ENCODE results near the gene ACKR1. TPM values are rescaled to one million over a fixed set of nuclear protein-coding genes. Genes with fewer than 3 reads are reported as not detected.

ACKR1 gene
- total RNA-seq, 1 donor from 2014 or later, result not detected

DNA sequence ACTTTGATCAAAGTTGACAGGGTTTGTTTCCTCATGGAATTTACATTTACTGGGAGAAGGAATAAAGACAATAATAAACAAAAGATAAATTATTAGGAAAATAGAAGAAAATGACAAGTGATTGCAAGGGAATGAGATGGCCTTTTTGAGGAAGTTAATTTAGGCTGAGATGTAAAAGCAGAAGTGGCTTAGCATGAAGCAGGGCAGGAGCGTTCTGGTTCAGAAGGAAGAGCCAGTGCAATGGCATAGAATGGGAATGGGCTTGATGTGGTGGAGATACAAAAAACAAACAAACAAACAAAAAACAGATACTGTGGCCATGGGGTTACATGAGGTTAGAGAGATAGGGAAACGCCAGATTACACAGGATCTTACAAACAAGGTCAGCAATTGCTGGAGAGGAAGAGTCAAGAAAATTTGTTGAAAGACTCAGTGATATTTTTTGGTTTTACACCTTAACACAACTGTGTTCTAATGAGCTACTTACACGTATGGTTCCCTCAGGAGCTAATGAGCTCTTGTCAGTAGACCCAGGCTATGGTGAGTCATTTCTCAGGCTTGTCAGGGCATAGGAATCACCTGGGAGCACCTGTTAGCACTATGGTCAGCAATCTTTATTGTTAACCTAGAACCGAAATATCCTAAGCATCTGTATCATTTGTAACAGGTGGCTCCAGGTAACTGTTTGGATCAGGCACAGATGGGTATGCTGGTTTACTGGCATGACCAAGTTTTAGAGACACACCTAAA lies 42.0 kb upstream of the ACKR1 start:
- H3K4me1 ChIP-seq, result no peaks in the 10 kb centered on the region
- no peak overlapping the region for H3K4me2 ChIP-seq
- peaks cover 24% of the 10 kb centered on the region for H3K4me1 Mint-ChIP-seq
- H3F3A ChIP-seq (ENCODE audit: low read depth), result no peaks in the 10 kb centered on the region
- H3K4me3 Mint-ChIP-seq, result no peak overlapping the region
- no peak for DNase-seq (ENCODE audit: low spot score)
- H3K27me3 ChIP-seq, result no peaks in the 10 kb centered on the region
- no peak overlapping the region for H3K4me3 ChIP-seq
- TF ChIP-seq EZH2 (IDR thresholded peaks at IDR 0.05) (no peak), EZH2phosphoT487 (IDR thresholded peaks at IDR 0.05) (no peak)
- TF ChIP-seq, protein P1, sequence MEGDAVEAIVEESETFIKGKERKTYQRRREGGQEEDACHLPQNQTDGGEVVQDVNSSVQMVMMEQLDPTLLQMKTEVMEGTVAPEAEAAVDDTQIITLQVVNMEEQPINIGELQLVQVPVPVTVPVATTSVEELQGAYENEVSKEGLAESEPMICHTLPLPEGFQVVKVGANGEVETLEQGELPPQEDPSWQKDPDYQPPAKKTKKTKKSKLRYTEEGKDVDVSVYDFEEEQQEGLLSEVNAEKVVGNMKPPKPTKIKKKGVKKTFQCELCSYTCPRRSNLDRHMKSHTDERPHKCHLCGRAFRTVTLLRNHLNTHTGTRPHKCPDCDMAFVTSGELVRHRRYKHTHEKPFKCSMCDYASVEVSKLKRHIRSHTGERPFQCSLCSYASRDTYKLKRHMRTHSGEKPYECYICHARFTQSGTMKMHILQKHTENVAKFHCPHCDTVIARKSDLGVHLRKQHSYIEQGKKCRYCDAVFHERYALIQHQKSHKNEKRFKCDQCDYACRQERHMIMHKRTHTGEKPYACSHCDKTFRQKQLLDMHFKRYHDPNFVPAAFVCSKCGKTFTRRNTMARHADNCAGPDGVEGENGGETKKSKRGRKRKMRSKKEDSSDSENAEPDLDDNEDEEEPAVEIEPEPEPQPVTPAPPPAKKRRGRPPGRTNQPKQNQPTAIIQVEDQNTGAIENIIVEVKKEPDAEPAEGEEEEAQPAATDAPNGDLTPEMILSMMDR (IDR thresholded peaks at IDR 0.05), result no peak
- H3K27me3 Mint-ChIP-seq (ENCODE audit: insufficient read depth, low read depth), result peaks cover 3% of the 10 kb centered on the region
- no peak overlapping the region for H2AFZ ChIP-seq (replicated peaks)
- no peaks in the 10 kb centered on the region for H3K36me3 ChIP-seq
- no peak overlapping the region for H3K9ac ChIP-seq
- H3K9me3 Mint-ChIP-seq, result no peaks in the 10 kb centered on the region
- H3K36me3 Mint-ChIP-seq, result no peaks in the 10 kb centered on the region
- no peaks in the 10 kb centered on the region for H3K79me2 ChIP-seq (ENCODE audit: low read depth)
- no peak overlapping the region for H3K27ac Mint-ChIP-seq
- peaks cover 12% of the 10 kb centered on the region for H4K20me1 ChIP-seq (ENCODE audit: low read depth)
- H3K27ac ChIP-seq, result no peak overlapping the region
- H3K9me3 ChIP-seq (ENCODE audit: low read depth), result no peaks in the 10 kb centered on the region

DNA sequence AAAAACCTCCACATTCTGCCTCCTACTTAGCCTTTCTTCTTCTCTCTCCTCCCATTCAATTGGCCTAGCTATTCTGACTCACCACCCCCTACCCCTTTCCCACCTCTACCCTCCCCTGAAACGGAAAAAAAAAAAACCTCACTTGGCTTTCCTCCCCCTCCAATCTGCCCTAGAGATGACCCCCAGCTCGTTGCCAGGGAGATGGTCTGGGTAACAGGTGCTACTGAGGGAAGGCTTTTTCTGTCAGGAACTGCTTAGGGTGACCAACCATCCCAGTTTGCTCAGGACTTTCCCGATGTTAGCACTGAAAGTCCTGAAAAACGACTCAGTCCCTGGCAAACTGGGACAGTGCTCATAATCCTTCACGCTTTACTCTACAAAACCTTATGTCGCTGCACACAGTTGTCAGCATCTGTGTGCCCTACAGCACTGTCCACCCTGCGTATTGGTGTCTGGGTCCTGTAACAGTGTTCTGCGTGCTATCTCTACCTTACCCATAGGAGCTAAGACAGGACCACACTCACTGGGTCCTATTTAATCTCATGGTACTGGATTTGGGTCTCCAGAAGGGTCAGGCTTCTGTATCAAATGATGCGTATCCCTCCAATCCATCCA lies 41.0 kb upstream of the ACKR1 start:
- Histone ChIP-seq H2AFZ (replicated peaks) (no peak overlapping the region), H3K9me3 (ENCODE audit: low read depth) (no peaks in the 10 kb centered on the region), H3K79me2 (ENCODE audit: low read depth) (no peaks in the 10 kb centered on the region), H3K4me2 (no peak overlapping the region), H3K36me3 (no peaks in the 10 kb centered on the region), H4K20me1 (ENCODE audit: low read depth) (peaks cover 12% of the 10 kb centered on the region), H3K27me3 (no peaks in the 10 kb centered on the region), H3K27ac (no peak overlapping the region), H3K4me3 (no peak overlapping the region), H3F3A (ENCODE audit: low read depth) (no peaks in the 10 kb centered on the region), H3K9ac (no peak overlapping the region), H3K4me1 (no peaks in the 10 kb centered on the region)
- H3K4me3 Mint-ChIP-seq, result no peak overlapping the region
- no peaks in the 10 kb centered on the region for H3K27me3 Mint-ChIP-seq (ENCODE audit: insufficient read depth, low read depth)
- H3K36me3 Mint-ChIP-seq, result no peaks in the 10 kb centered on the region
- H3K27ac Mint-ChIP-seq, result no peak overlapping the region
- TF ChIP-seq, protein P1 (IDR thresholded peaks at IDR 0.05), result no peak
- TF ChIP-seq EZH2 (IDR thresholded peaks at IDR 0.05), result no peak
- TF ChIP-seq EZH2phosphoT487 (IDR thresholded peaks at IDR 0.05), result no peak
- peak; percentile 36 for DNase-seq (ENCODE audit: low spot score)
- H3K4me1 Mint-ChIP-seq, result peaks cover 24% of the 10 kb centered on the region
- H3K9me3 Mint-ChIP-seq, result no peaks in the 10 kb centered on the region

DNA sequence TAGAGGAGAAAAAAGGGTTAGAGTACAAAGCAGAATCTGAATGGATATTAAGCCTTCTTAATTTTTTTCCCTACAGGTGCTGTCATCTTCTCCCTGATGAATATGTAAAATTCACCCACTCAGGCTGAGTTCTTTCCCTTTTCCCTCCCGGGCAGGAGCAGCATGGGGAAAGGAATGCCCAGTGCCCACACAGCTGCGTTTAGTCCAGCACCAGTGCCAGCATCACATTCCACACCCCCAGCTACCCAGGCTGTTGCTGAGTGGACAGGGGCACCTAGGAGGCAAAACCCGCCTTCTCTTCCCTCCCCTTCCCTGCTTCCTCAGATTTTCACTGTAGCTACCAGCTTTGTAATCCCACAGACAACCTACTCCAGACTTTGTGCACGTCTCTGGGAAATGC lies 36.6 kb upstream of the ACKR1 start:
- Histone ChIP-seq H3K4me2 (no peak overlapping the region), H3K79me2 (ENCODE audit: low read depth) (no peaks in the 10 kb centered on the region), H3K9ac (no peak overlapping the region), H3K27me3 (no peaks in the 10 kb centered on the region), H3F3A (ENCODE audit: low read depth) (no peaks in the 10 kb centered on the region), H3K9me3 (ENCODE audit: low read depth) (no peaks in the 10 kb centered on the region), H3K27ac (no peak overlapping the region), H2AFZ (replicated peaks) (no peak overlapping the region), H3K4me1 (peaks cover 10% of the 10 kb centered on the region), H3K36me3 (no peaks in the 10 kb centered on the region), H3K4me3 (no peak overlapping the region), H4K20me1 (ENCODE audit: low read depth) (peaks cover 32% of the 10 kb centered on the region)
- no peak for TF ChIP-seq EZH2phosphoT487 (IDR thresholded peaks at IDR 0.05)
- TF ChIP-seq, protein P1 (IDR thresholded peaks at IDR 0.05), result no peak
- TF ChIP-seq EZH2 (IDR thresholded peaks at IDR 0.05), result no peak
- Mint-ChIP-seq H3K27me3 (ENCODE audit: insufficient read depth, low read depth) (peaks cover 5% of the 10 kb centered on the region), H3K27ac (no peak overlapping the region), H3K36me3 (no peaks in the 10 kb centered on the region), H3K4me1 (peaks cover 24% of the 10 kb centered on the region), H3K4me3 (no peak overlapping the region), H3K9me3 (no peaks in the 10 kb centered on the region)
- no peak for DNase-seq (ENCODE audit: low spot score)

Data from neural progenitor cell (in vitro differentiated cells).